ENCODE measurements around the gene BCORL1.

- TF ChIP-seq EZH2 (IDR thresholded peaks at IDR 0.05; ENCODE audit: borderline replicate concordance, low read depth, low read length, severe bottlenecking) (no peak), CTCF (IDR thresholded peaks at IDR 0.05; ENCODE audit: extremely low read depth in 1 of 2, insufficient read depth in 1 of 2, low read depth in 1 of 2, low read length in 2 of 2) (no peak), MAX (IDR thresholded peaks at IDR 0.05; ENCODE audit: insufficient read depth, insufficient read length) (no peak), MYC (IDR thresholded peaks at IDR 0.05; ENCODE audit: low read depth, low read length) (no peak), POLR2A (IDR thresholded peaks at IDR 0.05; ENCODE audit: low read depth, low read length) (no peak)
These were observed 100.0 kb downstream of the BCORL1 start for GRCh38 chrX:130082244-130083106.

Data from endothelial cell of umbilical vein (primary cell).